ENCODE measurements around the gene ARHGAP15. TPM values are rescaled to one million over a fixed set of nuclear protein-coding genes. Genes with fewer than 3 reads are reported as not detected.

The ARHGAP15 gene
- total RNA-seq, 1 donor from 2014 or later = 18.5 TPM

GRCh38 chr2:143704451-143705106 is 575.4 kb downstream of the ARHGAP15 start:
- Histone ChIP-seq H3K9me3 (no peaks in the 10 kb centered on the region), H3K4me1 (peaks cover 15% of the 10 kb centered on the region), H3K4me3 (no peak overlapping the region), H3K27me3 (ENCODE audit: low read depth) (no peaks in the 10 kb centered on the region), H3K36me3 (no peaks in the 10 kb centered on the region), H3K27ac (no peak overlapping the region)
- DNase-seq (no peak), ATAC-seq (no peak)
- TF ChIP-seq, protein P1, sequence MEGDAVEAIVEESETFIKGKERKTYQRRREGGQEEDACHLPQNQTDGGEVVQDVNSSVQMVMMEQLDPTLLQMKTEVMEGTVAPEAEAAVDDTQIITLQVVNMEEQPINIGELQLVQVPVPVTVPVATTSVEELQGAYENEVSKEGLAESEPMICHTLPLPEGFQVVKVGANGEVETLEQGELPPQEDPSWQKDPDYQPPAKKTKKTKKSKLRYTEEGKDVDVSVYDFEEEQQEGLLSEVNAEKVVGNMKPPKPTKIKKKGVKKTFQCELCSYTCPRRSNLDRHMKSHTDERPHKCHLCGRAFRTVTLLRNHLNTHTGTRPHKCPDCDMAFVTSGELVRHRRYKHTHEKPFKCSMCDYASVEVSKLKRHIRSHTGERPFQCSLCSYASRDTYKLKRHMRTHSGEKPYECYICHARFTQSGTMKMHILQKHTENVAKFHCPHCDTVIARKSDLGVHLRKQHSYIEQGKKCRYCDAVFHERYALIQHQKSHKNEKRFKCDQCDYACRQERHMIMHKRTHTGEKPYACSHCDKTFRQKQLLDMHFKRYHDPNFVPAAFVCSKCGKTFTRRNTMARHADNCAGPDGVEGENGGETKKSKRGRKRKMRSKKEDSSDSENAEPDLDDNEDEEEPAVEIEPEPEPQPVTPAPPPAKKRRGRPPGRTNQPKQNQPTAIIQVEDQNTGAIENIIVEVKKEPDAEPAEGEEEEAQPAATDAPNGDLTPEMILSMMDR (IDR thresholded peaks at IDR 0.05) = no peak
- intact Hi-C loops (cut with DNase I) = no loop called here

DNA sequence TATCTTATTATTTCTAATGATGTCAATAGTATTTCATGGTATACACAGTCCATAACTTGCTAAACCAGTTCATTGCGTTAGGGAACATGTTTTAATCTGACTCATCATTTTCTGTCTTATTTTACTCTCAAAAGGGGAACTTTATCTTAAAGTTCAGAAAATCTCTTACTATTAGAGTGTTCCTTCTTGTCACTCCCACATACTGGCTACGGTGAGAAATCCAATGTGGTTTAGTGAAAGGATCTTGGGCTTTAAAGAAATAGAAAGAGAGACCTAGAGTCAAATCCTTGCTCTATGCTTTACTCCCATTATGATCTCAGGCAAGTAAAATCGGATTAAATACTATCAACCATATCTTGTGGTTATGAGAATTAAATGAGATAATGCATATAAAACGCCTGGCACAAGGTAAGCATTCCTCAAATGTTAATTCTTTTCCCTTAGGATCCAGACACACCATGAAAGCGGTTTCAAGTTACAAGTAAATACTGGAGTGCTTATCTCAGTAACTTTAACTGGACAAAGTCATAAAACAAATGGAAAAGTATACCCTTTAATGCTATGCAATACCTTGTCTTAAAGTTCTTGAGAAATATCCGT is 576.0 kb downstream of the ARHGAP15 start:
- DNase-seq (no peak), ATAC-seq (no peak)
- Histone ChIP-seq H3K9me3 (no peaks in the 10 kb centered on the region), H3K27me3 (ENCODE audit: low read depth) (no peaks in the 10 kb centered on the region), H3K36me3 (no peaks in the 10 kb centered on the region), H3K4me1 (peaks cover 15% of the 10 kb centered on the region), H3K4me3 (no peak overlapping the region), H3K27ac (no peak overlapping the region)
- intact Hi-C loops (cut with DNase I) = no loop called here
- TF ChIP-seq, protein P1 (IDR thresholded peaks at IDR 0.05) = no peak

DNA sequence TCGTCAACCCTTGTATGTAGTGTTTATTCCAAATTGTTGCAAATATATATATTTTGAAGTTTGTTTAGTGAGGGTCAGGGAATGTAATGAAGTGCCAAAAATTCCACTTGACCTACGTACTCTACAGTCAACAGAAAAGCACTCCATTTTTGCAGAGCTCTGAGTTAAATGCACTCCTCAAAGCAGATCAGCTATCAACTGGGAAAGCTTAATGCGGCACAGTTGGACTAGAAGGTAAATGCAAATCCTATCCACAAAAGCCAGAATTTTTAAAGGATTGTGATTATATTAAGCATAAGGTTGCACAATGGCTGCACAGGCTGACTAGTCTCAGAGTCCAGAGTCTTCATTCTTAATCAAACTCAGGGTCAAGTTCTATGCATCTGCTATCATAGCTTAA is 577.1 kb downstream of the ARHGAP15 start:
- TF ChIP-seq, protein P1 (IDR thresholded peaks at IDR 0.05) = no peak
- H3K9me3 ChIP-seq = no peaks in the 10 kb centered on the region
- peaks cover 15% of the 10 kb centered on the region for H3K4me1 ChIP-seq
- H3K27ac ChIP-seq = no peak overlapping the region
- H3K4me3 ChIP-seq = no peak overlapping the region
- intact Hi-C loops (cut with DNase I) = no loop called here
- H3K36me3 ChIP-seq = no peaks in the 10 kb centered on the region
- ATAC-seq (peak; percentile 59 to 65), DNase-seq (no peak)
- H3K27me3 ChIP-seq (ENCODE audit: low read depth) = no peaks in the 10 kb centered on the region

DNA sequence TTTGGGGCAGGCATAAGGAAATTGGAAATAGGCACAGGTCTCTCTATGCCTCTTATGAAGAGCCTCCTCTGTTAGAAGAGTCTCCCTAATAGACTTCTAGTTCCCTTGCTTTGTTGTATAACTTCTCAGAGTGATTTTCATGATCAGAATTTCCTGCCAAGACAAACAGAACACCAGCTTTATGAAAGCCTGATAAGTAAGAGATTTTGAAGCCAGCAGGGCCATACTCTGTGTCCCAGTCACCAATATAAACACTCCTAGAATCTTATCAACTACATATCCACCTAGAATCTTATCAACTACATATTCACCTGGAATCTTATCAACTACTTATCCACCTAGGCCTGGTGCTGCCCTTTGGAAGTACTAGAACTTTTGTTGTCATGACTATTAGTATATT is 579.5 kb downstream of the ARHGAP15 start:
- Histone ChIP-seq H3K4me1 (peaks cover 15% of the 10 kb centered on the region), H3K27ac (no peak overlapping the region), H3K27me3 (ENCODE audit: low read depth) (no peaks in the 10 kb centered on the region), H3K9me3 (no peaks in the 10 kb centered on the region), H3K4me3 (no peak overlapping the region), H3K36me3 (no peaks in the 10 kb centered on the region)
- TF ChIP-seq, protein P1 (IDR thresholded peaks at IDR 0.05) = no peak
- no peak for DNase-seq
- intact Hi-C loops (cut with DNase I) = no loop called here
- ATAC-seq = peak; percentile 23 to 87

DNA sequence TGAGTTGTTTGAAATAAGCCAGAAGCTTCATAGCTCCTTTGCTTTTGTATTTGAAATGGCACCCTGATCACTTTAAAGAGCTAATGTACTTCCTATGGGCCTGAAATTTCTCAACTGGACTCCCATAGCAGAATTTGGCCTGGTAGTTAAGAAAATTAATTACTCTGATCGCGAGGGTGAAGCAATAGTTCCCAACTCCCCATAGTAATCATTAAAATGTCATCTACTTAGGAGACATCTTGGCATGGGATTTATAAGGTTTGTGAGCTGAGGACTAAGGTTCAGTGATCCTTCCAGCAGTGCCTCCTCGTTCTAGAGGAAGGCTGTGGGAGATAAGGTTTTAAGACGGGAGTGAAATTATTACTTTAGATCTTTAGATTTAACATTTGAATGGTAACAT is 581.0 kb downstream of the ARHGAP15 start:
- TF ChIP-seq, protein P1 (IDR thresholded peaks at IDR 0.05) = no peak
- H3K36me3 ChIP-seq = no peaks in the 10 kb centered on the region
- H3K27ac ChIP-seq = no peak overlapping the region
- peaks cover 8% of the 10 kb centered on the region for H3K4me1 ChIP-seq
- no peak overlapping the region for H3K4me3 ChIP-seq
- ATAC-seq (no peak), DNase-seq (no peak)
- peaks cover 3% of the 10 kb centered on the region for H3K9me3 ChIP-seq
- H3K27me3 ChIP-seq (ENCODE audit: low read depth) = no peaks in the 10 kb centered on the region
- intact Hi-C loops (cut with DNase I) = no loop called here

Data from lower lobe of right lung (tissue), 2 donors.